NCI-H82 treated with DMSO at 0.1 percent for 48 hours (cell line): ENCODE measurements around the gene ZFPM1.
A peak's percentile ranks its signal among the peaks of the same experiment; 100 is the strongest.
"Not testable (repeated sequence)": the region's sequence is repeated elsewhere in the genome, so short reads cannot be mapped to it uniquely, and the experiment has no call there.

ENCODE experiments used
- DNase-seq: peaks from one replicate; lab custom pipeline; 2025; ENCODE audit not compliant: unreplicated experiment; lab: John Stamatoyannopoulos, UW

ZFPM1 gene

GRCh38 chr16:88464447-88465318 lies 11.6 kb downstream of the ZFPM1 start:
- DNase-seq, result no peak

DNA sequence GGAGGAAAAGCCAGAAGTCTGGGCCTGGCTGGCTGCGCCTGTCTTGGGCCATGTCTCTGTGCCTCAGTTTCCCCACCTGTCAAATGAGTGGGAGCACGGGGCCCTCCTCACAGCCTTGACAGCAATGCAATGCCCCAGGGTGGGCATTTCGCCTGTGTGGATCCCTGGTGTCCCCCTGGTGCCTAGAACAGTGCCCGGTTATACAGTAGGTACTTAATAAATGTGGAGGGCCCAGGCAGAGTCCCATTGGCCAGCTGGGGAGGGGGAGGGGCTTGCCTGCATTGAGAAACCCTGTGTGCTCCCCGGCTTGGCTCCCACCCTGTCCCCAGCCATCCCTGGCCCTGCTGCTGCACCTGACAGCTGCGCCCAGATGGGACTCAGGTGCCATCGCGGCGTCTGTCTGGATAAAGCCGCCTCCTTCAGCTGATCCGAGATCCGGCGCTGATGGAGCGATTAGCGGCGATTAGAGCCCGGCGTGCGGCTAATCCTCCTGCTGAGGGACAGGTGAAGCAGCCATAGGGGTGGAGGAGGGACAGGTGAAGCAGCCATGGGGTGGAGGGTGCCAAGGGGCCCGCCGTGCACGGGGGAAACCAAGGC lies 12.4 kb downstream of the ZFPM1 start:
- DNase-seq, result no peak

DNA sequence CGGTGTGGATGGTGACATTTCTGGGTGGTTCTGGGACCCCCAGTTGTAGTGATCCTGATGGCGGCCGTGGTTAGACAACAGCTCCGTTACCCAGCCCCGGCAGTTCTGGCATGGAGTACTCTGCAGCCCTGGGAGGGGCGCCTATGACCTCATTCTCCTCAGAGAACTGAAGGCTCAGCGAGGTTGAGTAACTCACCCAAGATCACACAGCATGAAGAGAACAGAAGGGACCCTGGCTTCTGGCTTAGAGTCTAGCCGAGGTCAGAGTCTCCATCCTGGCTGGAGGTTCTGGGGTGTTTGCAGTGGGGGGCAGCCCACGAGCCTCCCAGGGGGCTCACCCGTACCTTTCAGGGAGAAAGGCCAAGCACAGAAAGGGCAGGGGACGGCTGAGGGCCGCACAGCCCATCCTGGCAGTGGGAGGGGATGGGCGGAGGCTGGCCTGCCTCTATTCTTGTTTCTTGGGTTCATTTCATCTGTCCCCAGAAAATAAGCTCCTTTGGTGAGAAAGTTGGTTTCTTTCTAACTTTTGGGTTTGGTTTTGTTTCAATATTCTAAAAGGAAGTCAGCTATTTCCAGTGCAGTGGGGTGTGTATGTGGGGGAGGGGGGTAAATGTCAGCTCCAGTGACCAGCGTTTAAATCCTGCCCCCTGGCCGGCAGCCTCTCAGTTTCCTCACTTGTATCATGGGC lies 13.2 kb downstream of the ZFPM1 start:
- no peak for DNase-seq

GRCh38 chr16:88466949-88467348 lies 13.9 kb downstream of the ZFPM1 start:
- DNase-seq, result no peak

GRCh38 chr16:88467541-88467944 lies 14.5 kb downstream of the ZFPM1 start:
- DNase-seq, result no peak

GRCh38 chr16:88468275-88469129 lies 15.4 kb downstream of the ZFPM1 start:
- DNase-seq, result peak; percentile 37

- DNase-seq, result no peak
Measured at GRCh38 chr16:88469615-88470395, 16.7 kb downstream of the ZFPM1 start.

DNA sequence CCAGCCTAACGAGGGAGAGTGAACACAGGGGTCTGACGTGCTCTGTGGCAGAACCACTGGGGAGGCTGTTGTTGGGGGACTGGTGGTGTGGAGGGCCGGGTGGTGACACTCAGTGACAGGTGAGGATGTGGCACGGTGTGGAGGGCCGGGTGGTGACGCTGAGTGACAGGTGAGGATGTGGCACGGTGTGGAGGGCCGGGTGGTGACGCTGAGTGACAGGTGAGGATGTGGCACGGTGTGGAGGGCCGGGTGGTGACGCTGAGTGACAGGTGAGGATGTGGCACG lies 17.3 kb downstream of the ZFPM1 start:
- not testable (repeated sequence) for DNase-seq

DNA sequence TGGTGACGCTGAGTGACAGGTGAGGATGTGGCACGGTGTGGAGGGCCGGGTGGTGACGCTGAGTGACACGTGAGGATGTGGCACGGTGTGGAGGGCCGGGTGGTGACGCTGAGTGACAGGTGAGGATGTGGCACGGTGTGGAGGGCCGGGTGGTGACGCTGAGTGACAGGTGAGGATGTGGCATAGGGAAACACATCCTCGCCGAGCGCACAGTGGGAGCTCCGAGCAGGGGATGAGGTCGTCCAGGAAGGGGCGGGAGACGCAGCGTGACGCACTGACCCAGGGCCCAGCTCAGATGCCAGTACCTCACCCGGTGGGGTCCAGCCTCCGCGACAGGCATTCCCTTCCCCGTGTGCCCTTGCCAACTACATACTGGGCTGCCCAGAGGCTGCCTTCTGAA lies 17.6 kb downstream of the ZFPM1 start:
- not testable (repeated sequence) for DNase-seq

DNA sequence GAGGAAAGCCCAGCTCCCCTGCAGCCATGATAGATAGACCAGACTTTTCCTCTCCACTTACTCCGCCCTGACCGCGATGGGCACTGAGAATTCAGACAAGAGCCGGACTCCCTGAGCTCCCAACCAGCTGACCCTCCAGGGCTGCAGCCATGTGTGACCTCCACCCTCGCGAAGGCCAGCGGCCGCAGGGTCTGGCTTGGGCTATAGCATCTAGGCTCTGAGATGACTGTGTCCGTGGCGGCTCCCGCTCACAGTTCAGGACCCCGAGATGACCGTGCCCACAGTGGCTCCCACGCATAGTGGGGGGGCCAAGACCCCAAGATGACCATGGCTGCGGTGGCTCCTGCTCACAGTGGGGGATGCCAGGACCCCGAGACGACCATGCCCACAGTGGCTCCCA lies 18.0 kb downstream of the ZFPM1 start:
- no peak for DNase-seq

GRCh38 chr16:88471575-88471974 lies 18.5 kb downstream of the ZFPM1 start:
- DNase-seq, result no peak

DNA sequence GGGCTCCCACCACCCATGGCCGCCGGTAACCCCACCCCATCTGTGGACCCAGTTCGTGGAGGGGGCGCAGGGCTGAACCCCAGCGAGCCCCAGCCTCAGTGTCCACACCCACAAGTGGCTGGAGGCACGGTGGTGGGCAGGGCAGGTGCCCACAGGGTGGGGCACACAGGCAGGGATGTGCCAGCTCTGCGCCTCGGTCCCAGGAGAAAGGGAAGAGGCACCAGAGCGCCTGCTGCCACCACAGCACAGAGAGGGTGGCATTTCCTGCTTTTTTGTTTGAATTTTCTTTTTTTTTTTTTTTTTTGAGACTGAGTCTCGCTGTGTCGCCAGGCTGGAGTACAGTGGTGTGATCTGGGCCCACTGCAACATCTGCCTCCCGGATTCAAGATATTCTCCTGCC lies 19.0 kb downstream of the ZFPM1 start:
- no peak for DNase-seq

GRCh38 chr16:88472637-88473205 lies 19.6 kb downstream of the ZFPM1 start:
- DNase-seq, result no peak

DNA sequence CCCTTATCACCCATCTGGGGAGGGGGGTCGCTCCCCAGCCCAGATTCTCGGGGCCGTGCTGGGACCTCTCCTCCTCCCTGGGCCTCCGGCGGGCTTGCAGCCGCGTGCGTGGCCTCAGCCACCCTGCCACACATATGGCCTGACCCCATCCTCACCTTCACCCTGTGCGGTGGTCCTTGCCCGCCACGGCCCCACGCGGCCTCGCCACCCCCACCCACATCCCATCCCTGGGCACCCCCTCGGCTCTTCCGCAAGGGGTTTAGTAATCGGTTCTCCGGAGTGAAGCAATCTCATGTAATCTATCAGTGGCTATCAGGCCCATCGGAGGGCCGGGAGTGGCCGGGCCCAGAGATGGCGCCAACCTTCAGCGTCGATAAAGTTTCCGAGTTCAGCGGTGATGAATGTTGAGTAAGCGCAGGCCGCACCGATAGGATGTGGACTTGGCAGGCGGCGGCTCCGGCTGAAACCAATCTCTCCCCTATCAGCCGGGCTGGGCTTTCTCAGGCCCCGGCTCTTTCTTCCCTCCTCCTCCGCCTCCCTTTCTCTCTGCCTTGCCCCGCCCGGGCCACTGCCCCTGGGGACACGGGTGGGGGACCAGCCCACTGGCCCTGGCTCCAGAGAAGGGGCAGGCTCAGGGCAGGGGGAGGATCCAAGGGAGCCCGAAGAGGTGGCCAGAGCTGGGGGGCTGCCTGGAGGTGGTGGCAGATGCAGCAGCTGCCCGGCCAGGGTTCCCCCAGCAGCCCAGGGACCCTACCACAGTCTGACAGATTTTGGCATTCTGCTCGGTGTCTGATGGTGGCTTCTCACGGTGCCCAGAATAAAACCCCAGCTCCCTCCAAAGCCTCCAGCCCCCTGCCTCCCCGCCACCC lies 20.8 kb downstream of the ZFPM1 start:
- DNase-seq, result no peak

DNA sequence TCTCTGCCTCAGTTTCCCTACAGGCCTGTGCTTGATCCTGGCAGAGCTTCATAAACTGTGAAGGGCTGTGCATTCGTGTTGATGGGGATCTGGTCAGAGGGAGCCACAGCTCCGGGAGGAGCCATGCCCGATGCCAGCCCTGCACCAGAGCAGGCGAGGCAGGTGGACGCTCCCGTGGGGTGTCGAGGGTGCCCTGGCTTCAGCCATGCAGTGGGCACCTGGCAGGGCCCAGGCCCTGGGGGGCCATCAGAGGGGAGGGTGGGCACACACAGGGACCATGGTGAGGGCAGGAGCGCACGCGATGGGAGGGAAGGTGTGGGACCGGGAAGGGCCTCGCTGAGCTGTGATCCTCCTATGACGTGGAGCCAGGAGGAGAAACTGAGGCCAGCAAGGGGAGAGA lies 22.0 kb downstream of the ZFPM1 start:
- no peak for DNase-seq

GRCh38 chr16:88476203-88476602 lies 23.1 kb downstream of the ZFPM1 start:
- no peak for DNase-seq

GRCh38 chr16:88476817-88477397 lies 23.8 kb downstream of the ZFPM1 start:
- DNase-seq, result no peak

- no peak for DNase-seq
Measured at GRCh38 chr16:88477631-88478519, 24.8 kb downstream of the ZFPM1 start.
